HepG2 (cell line): ENCODE measurements around the gene MSI2. TPM values are rescaled to one million over a fixed set of nuclear protein-coding genes. Genes with fewer than 3 reads are reported as not detected.

Experiments
- ARID2 ChIP-seq: sonication (generic); formaldehyde crosslinking; IDR thresholded peaks from 2 replicates; pipeline ENCODE4 v1.8.1; 2022; ENCODE audit warnings: mild to moderate bottlenecking, missing genetic modification reagents, borderline replicate concordance
- HIVEP1 ChIP-seq: sonication (generic); formaldehyde crosslinking; IDR thresholded peaks from 2 replicates; pipeline ENCODE4 v1.4.0; 2020; ENCODE audit warnings: mild to moderate bottlenecking, missing genetic modification reagents
- HNRNPK ChIP-seq: fragments of 200-400 bp; formaldehyde crosslinking; IDR thresholded peaks from 2 replicates; pipeline ENCODE4 v1.6.1; 2018; ENCODE audit warnings: low read length, low read depth, moderate library complexity, mild to moderate bottlenecking; ENCODE audit not compliant: poor library complexity, severe bottlenecking
- SALL1 ChIP-seq: sonication (generic); formaldehyde crosslinking; IDR thresholded peaks from 2 replicates; pipeline ENCODE4 v1.8.0; 2022; ENCODE audit warnings: mild to moderate bottlenecking, missing genetic modification reagents
- ZNF703 ChIP-seq: sonication (generic); formaldehyde crosslinking; IDR thresholded peaks from 2 replicates; pipeline ENCODE4 v1.5.1; 2020; ENCODE audit warnings: missing genetic modification reagents, mild to moderate bottlenecking, moderate library complexity, borderline replicate concordance
- polyA plus RNA-seq, 8 experiments: library from polyadenylated mRNA; depleted of rRNA in 3 of 8; stranded (reverse) in 7 of 8; unstranded in 1 of 8; fragments of >200 nt; fragmentation: Illumina TruSeq in 4 of 8; extraction: Trizol in 4 of 8; gene quantifications; 2 replicates each; pipeline versions ENCODE4 v1.2.1 to v1.2.3, GENCODE V29; 2011 to 2016; ENCODE audit warnings: low read depth in 4 of 8, missing spikeins in 1 of 8, mixed read lengths in 1 of 8; ENCODE audit not compliant: insufficient read depth in 1 of 8
- total RNA-seq, 5 experiments: library from RNA; depleted of rRNA; stranded (reverse); fragments of >200 nt; fragmentation: Illumina TruSeq; extraction: Trizol; gene quantifications; 2 replicates each; pipeline ENCODE4 v1.2.3, GENCODE V29; 2016; ENCODE audit warnings: low read depth in 1 of 5
- TF ChIP-seq, protein P1 (sequence below): IDR thresholded peaks from 2 replicates; pipeline ENCODE4 v1.6.1; 2016; ENCODE audit warnings: low read depth, missing genetic modification reagents, missing compliant biosample characterization
- TF ChIP-seq, protein P2 (sequence below): sonication (generic); formaldehyde crosslinking; IDR thresholded peaks from 2 replicates; pipeline ENCODE4 v1.8.1; 2023; ENCODE audit warnings: mild to moderate bottlenecking, missing genetic modification reagents, borderline replicate concordance
- TF ChIP-seq, protein P3 (sequence below): sonication (generic); formaldehyde crosslinking; IDR thresholded peaks from 2 replicates; pipeline ENCODE4 v1.8.1; 2022; ENCODE audit warnings: low read depth, mild to moderate bottlenecking, missing genetic modification reagents
- TF ChIP-seq, protein P4 (sequence below): sonication (generic); formaldehyde crosslinking; IDR thresholded peaks from 2 replicates; pipeline ENCODE4 v1.5.1; 2020; ENCODE audit warnings: mild to moderate bottlenecking, moderate library complexity, missing genetic modification reagents
- TF ChIP-seq, protein P5 (sequence below): sonication (generic); formaldehyde crosslinking; IDR thresholded peaks from 2 replicates; pipeline ENCODE4 v1.4.0; 2020; ENCODE audit warnings: missing genetic modification reagents, low read depth, mild to moderate bottlenecking, borderline replicate concordance
- TF ChIP-seq, protein P6 (sequence below): sonication (generic); formaldehyde crosslinking; IDR thresholded peaks from 2 replicates; pipeline ENCODE4 v1.9.0; 2021; ENCODE audit warnings: missing genetic modification reagents, mild to moderate bottlenecking, borderline replicate concordance

MSI2 gene
- total and polyA plus RNA-seq, 2 of the 13 experiments (the other 11 are each of a cell fraction or from before 2014, with no cell fraction given), result 77.5 to 78.4 TPM

DNA sequence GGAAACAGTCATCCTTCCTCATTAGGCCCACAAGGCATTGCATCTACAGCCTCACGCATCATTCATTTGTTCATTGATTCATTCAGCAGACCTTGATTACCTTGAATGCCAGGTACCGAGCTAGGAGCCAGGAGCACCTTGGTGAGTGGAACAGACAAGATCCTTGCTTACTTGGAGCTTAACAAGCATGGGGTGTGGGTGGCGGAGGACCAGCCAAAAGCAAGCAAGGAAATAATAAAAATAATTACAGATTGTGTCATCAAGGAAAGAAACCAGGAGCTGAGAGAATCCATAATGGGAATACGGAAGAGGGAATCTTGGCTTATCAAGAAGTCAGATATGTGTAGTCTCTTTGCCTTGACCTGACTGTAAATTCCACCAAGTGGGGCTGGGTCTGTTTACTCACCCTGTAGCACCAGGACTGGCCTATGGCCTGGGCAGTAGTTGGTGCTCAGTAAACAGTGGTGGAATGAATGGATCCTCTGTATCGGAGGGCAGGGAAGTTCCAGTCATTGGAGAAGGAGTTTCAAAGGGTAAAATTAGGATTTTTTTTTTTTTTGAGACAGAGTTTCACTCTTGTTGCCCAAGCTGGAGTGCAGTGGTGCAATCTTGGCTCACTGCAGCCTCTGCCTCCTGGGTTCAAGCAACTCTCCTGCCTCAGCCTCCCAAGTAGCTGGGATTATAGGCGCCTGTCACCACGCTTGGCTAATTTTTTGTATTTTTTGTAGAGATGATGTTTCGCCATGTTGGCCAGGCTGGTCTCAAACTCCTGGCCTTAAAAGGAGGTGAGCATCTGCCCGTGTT lies 157.7 kb downstream of the MSI2 start (continued):
- TF ChIP-seq ZNF703 (no peak), HIVEP1 (CRISPR knock-in tag) (peak; percentile 57; the same call in 1 of the 2 replicates), HNRNPK (no peak), SALL1 (CRISPR knock-in tag) (peak; percentile 98), ARID2 (CRISPR knock-in tag) (peak; percentile 81; the same call in 1 of the 2 replicates)
- TF ChIP-seq, protein P1, sequence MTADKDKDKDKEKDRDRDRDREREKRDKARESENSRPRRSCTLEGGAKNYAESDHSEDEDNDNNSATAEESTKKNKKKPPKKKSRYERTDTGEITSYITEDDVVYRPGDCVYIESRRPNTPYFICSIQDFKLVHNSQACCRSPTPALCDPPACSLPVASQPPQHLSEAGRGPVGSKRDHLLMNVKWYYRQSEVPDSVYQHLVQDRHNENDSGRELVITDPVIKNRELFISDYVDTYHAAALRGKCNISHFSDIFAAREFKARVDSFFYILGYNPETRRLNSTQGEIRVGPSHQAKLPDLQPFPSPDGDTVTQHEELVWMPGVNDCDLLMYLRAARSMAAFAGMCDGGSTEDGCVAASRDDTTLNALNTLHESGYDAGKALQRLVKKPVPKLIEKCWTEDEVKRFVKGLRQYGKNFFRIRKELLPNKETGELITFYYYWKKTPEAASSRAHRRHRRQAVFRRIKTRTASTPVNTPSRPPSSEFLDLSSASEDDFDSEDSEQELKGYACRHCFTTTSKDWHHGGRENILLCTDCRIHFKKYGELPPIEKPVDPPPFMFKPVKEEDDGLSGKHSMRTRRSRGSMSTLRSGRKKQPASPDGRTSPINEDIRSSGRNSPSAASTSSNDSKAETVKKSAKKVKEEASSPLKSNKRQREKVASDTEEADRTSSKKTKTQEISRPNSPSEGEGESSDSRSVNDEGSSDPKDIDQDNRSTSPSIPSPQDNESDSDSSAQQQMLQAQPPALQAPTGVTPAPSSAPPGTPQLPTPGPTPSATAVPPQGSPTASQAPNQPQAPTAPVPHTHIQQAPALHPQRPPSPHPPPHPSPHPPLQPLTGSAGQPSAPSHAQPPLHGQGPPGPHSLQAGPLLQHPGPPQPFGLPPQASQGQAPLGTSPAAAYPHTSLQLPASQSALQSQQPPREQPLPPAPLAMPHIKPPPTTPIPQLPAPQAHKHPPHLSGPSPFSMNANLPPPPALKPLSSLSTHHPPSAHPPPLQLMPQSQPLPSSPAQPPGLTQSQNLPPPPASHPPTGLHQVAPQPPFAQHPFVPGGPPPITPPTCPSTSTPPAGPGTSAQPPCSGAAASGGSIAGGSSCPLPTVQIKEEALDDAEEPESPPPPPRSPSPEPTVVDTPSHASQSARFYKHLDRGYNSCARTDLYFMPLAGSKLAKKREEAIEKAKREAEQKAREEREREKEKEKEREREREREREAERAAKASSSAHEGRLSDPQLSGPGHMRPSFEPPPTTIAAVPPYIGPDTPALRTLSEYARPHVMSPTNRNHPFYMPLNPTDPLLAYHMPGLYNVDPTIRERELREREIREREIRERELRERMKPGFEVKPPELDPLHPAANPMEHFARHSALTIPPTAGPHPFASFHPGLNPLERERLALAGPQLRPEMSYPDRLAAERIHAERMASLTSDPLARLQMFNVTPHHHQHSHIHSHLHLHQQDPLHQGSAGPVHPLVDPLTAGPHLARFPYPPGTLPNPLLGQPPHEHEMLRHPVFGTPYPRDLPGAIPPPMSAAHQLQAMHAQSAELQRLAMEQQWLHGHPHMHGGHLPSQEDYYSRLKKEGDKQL (CRISPR knock-in tag), result peak; percentile 85
- TF ChIP-seq, protein P2, sequence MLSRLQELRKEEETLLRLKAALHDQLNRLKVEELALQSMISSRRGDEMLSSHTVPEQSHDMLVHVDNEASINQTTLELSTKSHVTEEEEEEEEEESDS (CRISPR knock-in tag), result no peak
- TF ChIP-seq, protein P3, sequence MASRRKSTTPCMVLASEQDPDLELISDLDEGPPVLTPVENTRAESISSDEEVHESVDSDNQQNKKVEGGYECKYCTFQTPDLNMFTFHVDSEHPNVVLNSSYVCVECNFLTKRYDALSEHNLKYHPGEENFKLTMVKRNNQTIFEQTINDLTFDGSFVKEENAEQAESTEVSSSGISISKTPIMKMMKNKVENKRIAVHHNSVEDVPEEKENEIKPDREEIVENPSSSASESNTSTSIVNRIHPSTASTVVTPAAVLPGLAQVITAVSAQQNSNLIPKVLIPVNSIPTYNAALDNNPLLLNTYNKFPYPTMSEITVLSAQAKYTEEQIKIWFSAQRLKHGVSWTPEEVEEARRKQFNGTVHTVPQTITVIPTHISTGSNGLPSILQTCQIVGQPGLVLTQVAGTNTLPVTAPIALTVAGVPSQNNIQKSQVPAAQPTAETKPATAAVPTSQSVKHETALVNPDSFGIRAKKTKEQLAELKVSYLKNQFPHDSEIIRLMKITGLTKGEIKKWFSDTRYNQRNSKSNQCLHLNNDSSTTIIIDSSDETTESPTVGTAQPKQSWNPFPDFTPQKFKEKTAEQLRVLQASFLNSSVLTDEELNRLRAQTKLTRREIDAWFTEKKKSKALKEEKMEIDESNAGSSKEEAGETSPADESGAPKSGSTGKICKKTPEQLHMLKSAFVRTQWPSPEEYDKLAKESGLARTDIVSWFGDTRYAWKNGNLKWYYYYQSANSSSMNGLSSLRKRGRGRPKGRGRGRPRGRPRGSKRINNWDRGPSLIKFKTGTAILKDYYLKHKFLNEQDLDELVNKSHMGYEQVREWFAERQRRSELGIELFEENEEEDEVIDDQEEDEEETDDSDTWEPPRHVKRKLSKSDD (CRISPR knock-in tag), result peak; percentile 39; the same call in 1 of the 2 replicates
- TF ChIP-seq, protein P4, sequence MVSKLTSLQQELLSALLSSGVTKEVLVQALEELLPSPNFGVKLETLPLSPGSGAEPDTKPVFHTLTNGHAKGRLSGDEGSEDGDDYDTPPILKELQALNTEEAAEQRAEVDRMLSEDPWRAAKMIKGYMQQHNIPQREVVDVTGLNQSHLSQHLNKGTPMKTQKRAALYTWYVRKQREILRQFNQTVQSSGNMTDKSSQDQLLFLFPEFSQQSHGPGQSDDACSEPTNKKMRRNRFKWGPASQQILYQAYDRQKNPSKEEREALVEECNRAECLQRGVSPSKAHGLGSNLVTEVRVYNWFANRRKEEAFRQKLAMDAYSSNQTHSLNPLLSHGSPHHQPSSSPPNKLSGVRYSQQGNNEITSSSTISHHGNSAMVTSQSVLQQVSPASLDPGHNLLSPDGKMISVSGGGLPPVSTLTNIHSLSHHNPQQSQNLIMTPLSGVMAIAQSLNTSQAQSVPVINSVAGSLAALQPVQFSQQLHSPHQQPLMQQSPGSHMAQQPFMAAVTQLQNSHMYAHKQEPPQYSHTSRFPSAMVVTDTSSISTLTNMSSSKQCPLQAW (CRISPR knock-in tag), result peak; percentile 96
- TF ChIP-seq, protein P5, sequence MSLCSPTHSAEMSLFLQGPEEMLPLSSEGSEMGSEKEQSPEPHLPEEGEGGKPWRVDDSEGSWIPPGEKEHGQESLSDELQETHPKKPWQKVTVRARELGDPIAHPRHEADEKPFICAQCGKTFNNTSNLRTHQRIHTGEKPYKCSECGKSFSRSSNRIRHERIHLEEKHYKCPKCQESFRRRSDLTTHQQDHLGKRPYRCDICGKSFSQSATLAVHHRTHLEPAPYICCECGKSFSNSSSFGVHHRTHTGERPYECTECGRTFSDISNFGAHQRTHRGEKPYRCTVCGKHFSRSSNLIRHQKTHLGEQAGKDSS (CRISPR knock-in tag), result peak; percentile 99
- TF ChIP-seq, protein P6, sequence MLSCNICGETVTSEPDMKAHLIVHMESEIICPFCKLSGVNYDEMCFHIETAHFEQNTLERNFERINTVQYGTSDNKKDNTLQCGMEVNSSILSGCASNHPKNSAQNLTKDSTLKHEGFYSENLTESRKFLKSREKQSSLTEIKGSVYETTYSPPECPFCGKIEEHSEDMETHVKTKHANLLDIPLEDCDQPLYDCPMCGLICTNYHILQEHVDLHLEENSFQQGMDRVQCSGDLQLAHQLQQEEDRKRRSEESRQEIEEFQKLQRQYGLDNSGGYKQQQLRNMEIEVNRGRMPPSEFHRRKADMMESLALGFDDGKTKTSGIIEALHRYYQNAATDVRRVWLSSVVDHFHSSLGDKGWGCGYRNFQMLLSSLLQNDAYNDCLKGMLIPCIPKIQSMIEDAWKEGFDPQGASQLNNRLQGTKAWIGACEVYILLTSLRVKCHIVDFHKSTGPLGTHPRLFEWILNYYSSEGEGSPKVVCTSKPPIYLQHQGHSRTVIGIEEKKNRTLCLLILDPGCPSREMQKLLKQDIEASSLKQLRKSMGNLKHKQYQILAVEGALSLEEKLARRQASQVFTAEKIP, result no peak
